Small intestine (tissue), 7 donors: ENCODE data around the gene LEMD1. TPM values are rescaled to one million over a fixed set of nuclear protein-coding genes. Genes with fewer than 3 reads are reported as not detected.

ENCODE experiments used
- DNase-seq, 2 donors: peaks; one replicate each; pipeline versions ENCODE4 v3.0.0 to v3.0.0-alpha.2; 2013
- FAIRE-seq: peaks from 2 replicates; lab custom pipeline; 2012; peaks lifted over from hg19 to GRCh38; lab: Jason Lieb, UNC
- H3K27ac ChIP-seq, 3 donors: one replicate each; pipeline ENCODE4 v1.5.1; 2013; ENCODE audit warnings: low read length in 2 of 3, mild to moderate bottlenecking in 2 of 3, control low read depth in 1 of 3, inconsistent platforms in 1 of 3, low read depth in 1 of 3, moderate library complexity in 1 of 3
- H3K27me3 ChIP-seq, 3 donors: one replicate each; pipeline ENCODE4 v1.6.1; 2013; ENCODE audit warnings: low read length in 3 of 3, inconsistent platforms in 1 of 3; ENCODE audit not compliant: control insufficient read depth in 3 of 3, insufficient read depth in 3 of 3
- H3K36me3 ChIP-seq, 3 donors: one replicate each; pipeline ENCODE4 v1.6.1; 2013; ENCODE audit warnings: low read length in 3 of 3, inconsistent platforms in 1 of 3, low read depth in 1 of 3, mild to moderate bottlenecking in 1 of 3, moderate library complexity in 1 of 3; ENCODE audit not compliant: control insufficient read depth in 3 of 3, insufficient read depth in 2 of 3
- H3K4me1 ChIP-seq, 3 donors: one replicate each; pipeline ENCODE4 v1.6.1; 2013; ENCODE audit warnings: low read length in 2 of 3, inconsistent platforms in 1 of 3, low read depth in 1 of 3, mild to moderate bottlenecking in 1 of 3, moderate library complexity in 1 of 3; ENCODE audit not compliant: control insufficient read depth in 3 of 3, insufficient read depth in 2 of 3
- H3K4me3 ChIP-seq, 3 donors: one replicate each; pipeline ENCODE4 v1.5.1; 2013; ENCODE audit warnings: low read length in 3 of 3, control low read depth in 1 of 3, inconsistent platforms in 1 of 3, low read depth in 1 of 3, mild to moderate bottlenecking in 1 of 3, moderate library complexity in 1 of 3
- H3K9me3 ChIP-seq, 2 donors: one replicate each; pipeline ENCODE4 v1.6.1; 2013; ENCODE audit warnings: low read depth in 1 of 2, low read length in 1 of 2; ENCODE audit not compliant: control insufficient read depth in 2 of 2, insufficient read depth in 1 of 2
- WGBS, 3 donors: extraction: QIAGEN DNeasy Blood & Tissue Kit; methylation state at CpG; one replicate each; pipeline ENCODE4 v1.1.7; 2013; 5-methylcytosine and 5-hydroxymethylcytosine counted together
- polyA plus RNA-seq, 4 donors: library from polyadenylated mRNA; stranded (reverse) in 3 of 4; unstranded in 1 of 4; fragments of 200-250 nt in 3 of 4; fragments of 120-200 nt in 1 of 4; gene quantifications; one replicate each; pipeline versions ENCODE4 v1.2.1 to v1.2.3, GENCODE V29; 2013
- donor health status: healthy with polysubstance abuse.
- donor health status: control.
- donor health status: control.
- donor health status: Bipolar disorder and iron deficiency.
- donor health status: healthy.

LEMD1 gene
- polyA plus RNA-seq, 4 donors, result 0.34 to 3.8 (median 0.79) TPM

- no peak overlapping the region for H3K27ac ChIP-seq
- H3K27me3 ChIP-seq, result peaks cover under 1 to 26% (median 5%) of the 10 kb centered on the region in 3 donors
- H3K4me1 ChIP-seq, result peaks cover 0 to 5% (median 0%) of the 10 kb centered on the region in 3 donors
- no peaks in the 10 kb centered on the region for H3K9me3 ChIP-seq
- DNase-seq, result no peak
- WGBS, 3 donors, result 85 to 87% (median 85%) methylated on average over 4 of the region's 4 CpGs
- no peaks in the 10 kb centered on the region for H3K36me3 ChIP-seq
- H3K4me3 ChIP-seq, result no peak overlapping the region
- FAIRE-seq, result no peak
Measured at GRCh38 chr1:205339717-205340116, 82.1 kb downstream of the LEMD1 start.

- H3K9me3 ChIP-seq, result no peaks in the 10 kb centered on the region
- H3K36me3 ChIP-seq, result no peaks in the 10 kb centered on the region
- no peak overlapping the region for H3K4me3 ChIP-seq
- no peak overlapping the region for H3K27ac ChIP-seq
- no peak for FAIRE-seq
- 76 to 88% (median 83%) methylated on average over 21 of the region's 21 CpGs for WGBS, 3 donors
- H3K27me3 ChIP-seq, result peaks cover 0 to 22% (median 1%) of the 10 kb centered on the region in 3 donors
- DNase-seq, result no peak
- peaks cover 0 to 2% (median 0%) of the 10 kb centered on the region in 3 donors for H3K4me1 ChIP-seq
Measured at GRCh38 chr1:205339197-205339702, 82.6 kb downstream of the LEMD1 start.

GRCh38 chr1:205338011-205338410 is 83.8 kb downstream of the LEMD1 start:
- H3K27me3 ChIP-seq, result peaks cover 0 to 9% (median 0%) of the 10 kb centered on the region in 3 donors
- H3K36me3 ChIP-seq, result no peaks in the 10 kb centered on the region
- H3K27ac ChIP-seq, result no peak overlapping the region
- FAIRE-seq, result no peak
- DNase-seq, result no peak
- no peak overlapping the region for H3K4me3 ChIP-seq
- 79 to 84% (median 79%) methylated on average over 7 of the region's 7 CpGs for WGBS, 3 donors
- H3K9me3 ChIP-seq, result no peaks in the 10 kb centered on the region
- H3K4me1 ChIP-seq, result no peaks in the 10 kb centered on the region

DNA sequence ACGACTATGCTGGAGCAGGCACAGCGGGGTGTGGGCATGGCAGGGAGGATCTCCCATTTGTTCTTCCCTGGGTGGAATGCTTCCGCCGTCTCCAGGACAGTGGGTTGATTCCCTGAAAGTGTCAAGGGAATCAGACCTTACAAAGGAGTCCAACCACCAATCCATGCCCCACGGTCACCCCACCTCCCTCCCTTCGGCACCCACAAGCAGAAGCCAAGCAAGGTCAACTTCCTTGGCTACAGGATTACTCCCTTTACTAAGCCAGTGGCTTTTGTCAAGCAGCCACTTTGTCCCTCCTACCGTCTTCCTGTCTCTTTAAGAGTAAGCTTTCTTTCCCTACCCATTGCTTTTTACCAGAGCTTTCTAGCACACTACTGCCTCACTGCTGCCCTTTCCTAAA is 84.4 kb downstream of the LEMD1 start:
- FAIRE-seq (no peak), DNase-seq (no peak)

GRCh38 chr1:205335692-205336091 is 86.2 kb downstream of the LEMD1 start:
- H3K27ac ChIP-seq, result no peak overlapping the region
- no peaks in the 10 kb centered on the region for H3K27me3 ChIP-seq
- no peaks in the 10 kb centered on the region for H3K9me3 ChIP-seq
- H3K4me1 ChIP-seq, result no peaks in the 10 kb centered on the region
- FAIRE-seq (no peak), DNase-seq (peak; percentile 91)
- no peak overlapping the region for H3K4me3 ChIP-seq
- no peaks in the 10 kb centered on the region for H3K36me3 ChIP-seq
- WGBS, 3 donors, result 1 to 8% (median 3%) methylated on average over 4 of the region's 4 CpGs

More for the DNA sequence above, 84.4 kb downstream of the LEMD1 start:
- no peaks in the 10 kb centered on the region for H3K9me3 ChIP-seq
- H3K4me1 ChIP-seq, result no peaks in the 10 kb centered on the region
- H3K27ac ChIP-seq, result no peak overlapping the region
- no peak overlapping the region for H3K4me3 ChIP-seq
- WGBS, 3 donors, result 75 to 81% (median 79%) methylated on average over 7 of the region's 7 CpGs
- peaks cover 0 to 4% (median 0%) of the 10 kb centered on the region in 3 donors for H3K27me3 ChIP-seq
- no peaks in the 10 kb centered on the region for H3K36me3 ChIP-seq

DNA sequence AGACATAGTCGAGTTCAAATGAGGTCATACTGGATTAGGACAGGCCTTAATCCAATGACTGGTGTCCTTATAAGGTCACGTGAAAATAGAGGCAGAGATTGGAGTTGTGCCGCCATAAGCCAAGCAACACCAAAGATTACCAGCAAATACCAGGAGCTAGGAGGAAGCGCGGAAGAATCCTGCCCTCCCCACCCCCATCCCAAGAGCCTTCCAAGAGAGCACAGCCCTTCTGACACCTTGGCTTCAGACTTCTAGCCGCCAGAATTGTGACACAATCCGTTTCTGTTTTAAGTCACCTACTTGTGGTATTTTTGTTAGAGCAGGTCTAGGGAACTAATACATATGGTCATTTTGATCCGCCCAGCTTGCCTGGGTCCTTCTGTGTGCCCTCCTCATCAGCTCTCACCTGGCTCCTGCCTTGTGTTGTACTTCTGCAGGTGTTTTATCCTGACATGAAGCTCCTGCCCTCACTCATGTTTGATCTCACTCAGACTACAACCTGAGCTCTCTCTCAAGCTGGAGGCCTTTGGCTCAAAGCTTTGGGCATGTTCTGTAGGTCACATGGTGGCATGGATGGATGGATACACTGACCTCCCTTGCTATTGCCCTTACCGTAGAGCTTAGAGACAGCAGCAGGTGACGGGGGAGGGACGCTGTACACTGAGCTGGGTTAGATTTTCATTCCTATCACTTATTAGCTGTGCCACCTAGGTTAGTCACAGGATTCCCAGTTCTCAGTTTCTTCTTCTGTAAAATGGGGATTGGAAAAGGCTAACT is 89.7 kb downstream of the LEMD1 start:
- H3K9me3 ChIP-seq, result no peaks in the 10 kb centered on the region
- 87 to 89% (median 88%) methylated on average over 11 of the region's 11 CpGs for WGBS, 3 donors
- DNase-seq (no peak), FAIRE-seq (no peak)
- peaks cover 0 to 4% (median 0%) of the 10 kb centered on the region in 3 donors for H3K27me3 ChIP-seq
- no peak overlapping the region for H3K4me3 ChIP-seq
- H3K27ac ChIP-seq, result no peak overlapping the region
- no peaks in the 10 kb centered on the region for H3K4me1 ChIP-seq
- no peaks in the 10 kb centered on the region for H3K36me3 ChIP-seq

Other genes starting within 250 kb of the LEMD1 start
- gene DSTYK, start 210.4 kb downstream of the LEMD1 start, polyA plus RNA-seq, result 1 to 10 TPM; 1.1 to 4.8 (median 2.3) TPM
- 1 to 10 TPM in 2 of 4 donors, under 1 TPM in 2; 0.54 to 1.7 (median 0.96) TPM for gene TMCC2, start 194.1 kb downstream of the LEMD1 start, polyA plus RNA-seq
- 10 to 100 TPM in 2 of 4 donors, 1 to 10 TPM in 2; 8.5 to 16.2 (median 10.2) TPM for gene NUAK2, start 100.3 kb downstream of the LEMD1 start, polyA plus RNA-seq
- 1 to 10 TPM in 3 of 4 donors, under 1 TPM in 1; 0.22 to 1.7 (median 1.1) TPM for gene KLHDC8A, start 65.1 kb downstream of the LEMD1 start, polyA plus RNA-seq
- under 1 TPM in 3 of 4 donors, not detected in 1; 0.22 to 0.43 (median 0.30) TPM for gene BLACAT1, start 34.0 kb upstream of the LEMD1 start, polyA plus RNA-seq
- 10 to 100 TPM; 32.7 to 62.4 (median 41.1) TPM for gene CDK18, start 82.6 kb upstream of the LEMD1 start, polyA plus RNA-seq
- 10 to 100 TPM in 1 of 4 donors, 1 to 10 TPM in 3; 2.7 to 14.7 (median 4.5) TPM for gene ELK4, start 210.0 kb upstream of the LEMD1 start, polyA plus RNA-seq